ENCODE data around the gene KLHL13. TPM values are rescaled to one million over a fixed set of nuclear protein-coding genes. Genes with fewer than 3 reads are reported as not detected.
"Not testable (repeated sequence)": the region's sequence is repeated elsewhere in the genome, so short reads cannot be mapped to it uniquely, and the experiment has no call there.

Gene KLHL13
- polyA plus RNA-seq, 1 donor from 2014 or later: 15.7 TPM

- no peaks in the 10 kb centered on the region for H3K36me3 ChIP-seq (ENCODE audit: insufficient read depth, low read length)
- H3F3A ChIP-seq (ENCODE audit: insufficient read depth, low read length, poor library complexity, severe bottlenecking): no peaks in the 10 kb centered on the region
- no peak overlapping the region for H2AFZ ChIP-seq (ENCODE audit: low read depth, low read length)
- H3K9ac ChIP-seq (ENCODE audit: low read length): no peak overlapping the region
- H3K9me3 ChIP-seq (ENCODE audit: low read length): no peaks in the 10 kb centered on the region
- no peak overlapping the region for H3K27ac ChIP-seq (ENCODE audit: low read length)
- no peak overlapping the region for H3K4me2 ChIP-seq (ENCODE audit: low read length)
- no peaks in the 10 kb centered on the region for H3K9me2 ChIP-seq (ENCODE audit: insufficient read depth, low read length)
- TF ChIP-seq SMC3 (conservative IDR thresholded peaks at IDR 0.05; ENCODE audit: poor library complexity) (no peak), EP300 (conservative IDR thresholded peaks at IDR 0.05; ENCODE audit: poor library complexity, severe bottlenecking) (no peak), CTCF (IDR thresholded peaks at IDR 0.05; ENCODE audit: poor library complexity, severe bottlenecking) (no peak), TAF1 (IDR thresholded peaks at IDR 0.05; ENCODE audit: low read depth) (no peak), POLR2AphosphoS5 (IDR thresholded peaks at IDR 0.05) (no peak), RAD21 (conservative IDR thresholded peaks at IDR 0.05) (no peak), EZH2 (IDR thresholded peaks at IDR 0.05; ENCODE audit: borderline replicate concordance, insufficient read depth, low read length, poor library complexity, severe bottlenecking) (no peak), MXI1 (conservative IDR thresholded peaks at IDR 0.05; ENCODE audit: poor library complexity, severe bottlenecking) (no peak)
- H4K20me1 ChIP-seq (ENCODE audit: insufficient read depth): no peaks in the 10 kb centered on the region
- no peaks in the 10 kb centered on the region for H3K27me3 ChIP-seq (ENCODE audit: insufficient read depth, low read depth, low read length)
- H3K79me2 ChIP-seq (replicated peaks; ENCODE audit: insufficient read depth, low read length): no peaks in the 10 kb centered on the region
- no peak overlapping the region for H3K4me3 ChIP-seq (ENCODE audit: low read length)
Observed at GRCh38 chrX:117957128-117957527, 159.5 kb downstream of the KLHL13 start.

GRCh38 chrX:117939296-117939695, 177.3 kb downstream of the KLHL13 start:
- H3K9ac ChIP-seq (ENCODE audit: low read length); H3F3A ChIP-seq (ENCODE audit: insufficient read depth, low read length, poor library complexity, severe bottlenecking); H2AFZ ChIP-seq (ENCODE audit: low read depth, low read length); H3K36me3 ChIP-seq (ENCODE audit: insufficient read depth, low read length); H3K4me2 ChIP-seq (ENCODE audit: low read length); H4K20me1 ChIP-seq (ENCODE audit: insufficient read depth); H3K4me3 ChIP-seq (ENCODE audit: low read length); H3K27ac ChIP-seq (ENCODE audit: low read length); H3K9me3 ChIP-seq (ENCODE audit: low read length); H3K27me3 ChIP-seq (ENCODE audit: insufficient read depth, low read depth, low read length); H3K79me2 ChIP-seq (replicated peaks; ENCODE audit: insufficient read depth, low read length); H3K9me2 ChIP-seq (ENCODE audit: insufficient read depth, low read length): not testable (repeated sequence)

- no peaks in the 10 kb centered on the region for H3K27me3 ChIP-seq (ENCODE audit: insufficient read depth, low read depth, low read length)
- H3K27ac ChIP-seq (ENCODE audit: low read length): no peak overlapping the region
- H4K20me1 ChIP-seq (ENCODE audit: insufficient read depth): no peaks in the 10 kb centered on the region
- no peak overlapping the region for H3K4me3 ChIP-seq (ENCODE audit: low read length)
- H3K36me3 ChIP-seq (ENCODE audit: insufficient read depth, low read length): no peaks in the 10 kb centered on the region
- H2AFZ ChIP-seq (ENCODE audit: low read depth, low read length): no peak overlapping the region
- no peaks in the 10 kb centered on the region for H3K9me3 ChIP-seq (ENCODE audit: low read length)
- no peaks in the 10 kb centered on the region for H3F3A ChIP-seq (ENCODE audit: insufficient read depth, low read length, poor library complexity, severe bottlenecking)
- H3K4me2 ChIP-seq (ENCODE audit: low read length): no peak overlapping the region
- TF ChIP-seq TAF1 (IDR thresholded peaks at IDR 0.05; ENCODE audit: low read depth) (no peak), CTCF (IDR thresholded peaks at IDR 0.05; ENCODE audit: poor library complexity, severe bottlenecking) (no peak), POLR2AphosphoS5 (IDR thresholded peaks at IDR 0.05) (no peak), MXI1 (conservative IDR thresholded peaks at IDR 0.05; ENCODE audit: poor library complexity, severe bottlenecking) (no peak), REST (IDR thresholded peaks at IDR 0.05; ENCODE audit: borderline replicate concordance) (no peak), SMC3 (conservative IDR thresholded peaks at IDR 0.05; ENCODE audit: poor library complexity) (no peak)
- H3K9me2 ChIP-seq (ENCODE audit: insufficient read depth, low read length): no peaks in the 10 kb centered on the region
- no peak overlapping the region for H3K9ac ChIP-seq (ENCODE audit: low read length)
- no peaks in the 10 kb centered on the region for H3K79me2 ChIP-seq (replicated peaks; ENCODE audit: insufficient read depth, low read length)
Observed at GRCh38 chrX:117936118-117936517, 180.5 kb downstream of the KLHL13 start.

GRCh38 chrX:117930116-117930515, 186.5 kb downstream of the KLHL13 start:
- H3K4me3 ChIP-seq (ENCODE audit: low read length); H3K4me2 ChIP-seq (ENCODE audit: low read length); H3K9me3 ChIP-seq (ENCODE audit: low read length); H4K20me1 ChIP-seq (ENCODE audit: insufficient read depth); H3K36me3 ChIP-seq (ENCODE audit: insufficient read depth, low read length); H3F3A ChIP-seq (ENCODE audit: insufficient read depth, low read length, poor library complexity, severe bottlenecking); H3K27ac ChIP-seq (ENCODE audit: low read length); H3K79me2 ChIP-seq (replicated peaks; ENCODE audit: insufficient read depth, low read length); H2AFZ ChIP-seq (ENCODE audit: low read depth, low read length); H3K9me2 ChIP-seq (ENCODE audit: insufficient read depth, low read length); H3K9ac ChIP-seq (ENCODE audit: low read length); H3K27me3 ChIP-seq (ENCODE audit: insufficient read depth, low read depth, low read length): not testable (repeated sequence)
